Ramos (cell line): ENCODE results near the gene KCNK4.

Source experiments
- in situ Hi-C: fragments of 300-500 bp; cut with MboI; formaldehyde crosslinking; loops from one replicate; pipeline ENCODE4 v1.14.3; 2022; ENCODE audit warnings: low sequenced_read_pairs; ENCODE audit not compliant: unreplicated experiment

Gene KCNK4

DNA sequence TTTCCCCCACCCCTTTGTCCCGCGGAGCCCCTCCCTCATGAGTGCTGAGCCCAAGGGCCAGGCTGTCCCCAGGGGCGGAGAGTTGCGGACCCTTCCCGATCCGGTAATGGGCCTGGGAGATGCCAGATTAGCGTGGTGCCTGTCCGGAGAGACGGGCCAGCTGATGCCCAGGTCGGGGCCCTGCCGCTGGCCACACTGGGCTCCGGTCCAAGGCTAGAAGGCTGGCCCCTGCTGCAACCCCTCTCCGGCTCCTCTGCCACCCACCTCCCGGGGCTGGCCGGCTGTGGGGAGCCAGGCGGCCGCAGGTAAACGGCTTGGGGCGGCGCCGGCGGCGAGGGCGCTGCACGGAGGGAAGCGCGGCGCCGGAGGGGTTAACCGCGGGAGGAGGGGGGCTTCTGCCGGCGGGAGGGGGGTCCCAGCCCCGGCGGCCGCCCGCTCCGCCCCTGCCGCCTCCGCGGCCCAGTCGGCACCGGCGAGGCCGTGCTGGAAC is at the start of gene KCNK4:
TSS of gene KCNK4 (plus strand) at position 41 of the 490 bp plus-strand sequence. CDS start 1,717 bp downstream, outside the sequence.
- in situ Hi-C loops = loop anchor here (10.0 kb wide), 1 partner anchor 297 kb away; no protein-coding TSS in a partner anchor

DNA sequence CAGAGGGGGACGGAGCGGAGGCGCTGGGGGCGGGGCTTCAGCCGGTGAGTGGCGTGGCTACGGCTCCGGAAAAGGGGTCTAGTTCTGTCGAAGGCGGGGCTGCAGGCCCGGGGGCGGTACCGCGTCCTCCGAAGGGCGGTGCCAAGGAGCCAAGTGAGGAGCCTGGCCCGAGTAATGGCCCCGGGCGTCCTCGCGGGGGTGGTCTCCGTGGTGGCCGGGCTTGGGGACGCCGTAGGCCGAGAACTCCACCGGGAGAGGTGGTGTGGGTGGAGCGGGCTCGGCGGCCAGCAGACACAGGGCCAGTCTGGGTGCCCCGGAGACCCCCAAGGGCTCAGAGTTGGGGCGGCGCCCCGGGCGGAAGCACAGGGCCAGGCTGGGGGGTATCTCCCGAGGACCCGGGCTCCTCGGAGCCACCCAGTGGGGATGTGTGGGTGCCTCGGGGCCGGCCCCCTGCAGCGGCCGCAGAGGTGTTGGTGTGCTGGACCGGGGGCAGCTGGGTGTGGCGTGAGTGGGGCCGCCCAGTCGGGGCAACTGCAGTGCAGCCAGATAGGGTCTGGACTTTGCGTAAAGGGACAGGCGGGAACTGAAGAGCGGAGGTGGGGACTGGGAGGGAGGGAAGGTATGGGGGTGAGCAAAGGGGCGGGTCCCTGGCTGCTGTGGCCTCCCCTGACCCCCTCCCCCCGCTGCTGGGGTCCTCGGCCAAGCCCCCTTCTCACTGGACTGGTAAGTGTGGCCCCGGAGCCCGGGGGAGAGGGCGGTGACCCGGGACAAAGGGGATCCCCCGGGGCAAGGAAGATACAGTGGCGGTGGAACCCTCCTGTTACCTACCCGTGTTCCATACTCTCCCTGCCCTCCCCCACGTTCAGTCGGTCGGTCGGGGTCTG is 49.4 kb upstream of the KCNK4 start:
- in situ Hi-C loops = loop anchor here (25.0 kb wide), 3 partner anchors 896 to 1629 kb away; partner anchors contain the start of genes B3GAT3, EML3, MTA2 and ROM1

DNA sequence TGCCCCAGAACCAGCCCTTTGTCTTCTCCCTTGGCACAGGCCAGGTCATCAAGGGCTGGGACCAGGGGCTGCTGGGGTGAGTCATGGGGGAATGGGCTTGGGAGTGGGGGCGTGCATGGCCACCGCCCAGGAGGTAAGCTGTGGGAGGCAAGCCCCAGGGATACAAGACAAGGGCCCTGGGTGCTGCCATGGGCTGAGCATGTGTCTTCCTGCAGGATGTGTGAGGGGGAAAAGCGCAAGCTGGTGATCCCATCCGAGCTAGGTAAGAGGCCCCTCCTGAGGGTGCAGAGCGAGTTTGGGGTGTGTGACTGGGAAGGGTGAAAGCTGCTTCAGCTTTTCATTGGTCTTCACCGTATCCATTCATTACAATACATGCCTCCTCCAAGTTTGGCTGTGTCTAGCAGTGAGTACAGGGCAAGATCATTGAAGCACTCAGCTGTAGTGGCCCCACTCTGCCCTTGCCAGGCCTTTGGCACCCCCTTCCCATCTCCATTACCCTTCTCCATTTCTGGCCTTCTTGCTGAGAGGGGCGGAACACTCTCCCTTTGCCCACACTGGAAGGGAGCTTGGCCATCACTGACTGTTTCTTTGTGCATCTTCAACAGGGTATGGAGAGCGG is 47.8 kb upstream of the KCNK4 start:
- in situ Hi-C loops = loop anchor here (25.0 kb wide), 3 partner anchors 894 to 1631 kb away; partner anchors contain the start of genes B3GAT3, EML3, MTA2 and ROM1

DNA sequence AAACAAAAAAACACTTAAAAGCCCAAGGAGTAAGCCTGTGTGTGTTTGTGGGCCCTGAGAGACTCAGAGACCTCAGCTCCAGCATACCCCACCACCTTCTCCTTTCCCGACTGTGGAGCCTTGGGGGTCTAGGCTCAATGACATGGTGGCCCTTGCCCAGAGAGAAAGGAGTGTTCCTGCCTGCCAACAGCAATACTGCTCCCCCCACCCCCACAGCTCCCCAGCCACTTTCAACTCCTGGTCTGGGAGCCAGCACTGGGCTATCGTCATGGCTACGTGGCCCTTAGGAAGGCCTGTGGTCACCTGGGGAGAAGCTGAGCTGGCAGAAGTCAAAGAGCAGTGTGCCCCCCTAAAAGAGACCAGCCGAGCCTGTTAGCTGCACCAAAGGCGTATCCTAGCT is 47.0 kb upstream of the KCNK4 start:
- in situ Hi-C loops = loop anchor here (25.0 kb wide), 3 partner anchors 893 to 1632 kb away; partner anchors contain the start of genes B3GAT3, EML3, MTA2 and ROM1

DNA sequence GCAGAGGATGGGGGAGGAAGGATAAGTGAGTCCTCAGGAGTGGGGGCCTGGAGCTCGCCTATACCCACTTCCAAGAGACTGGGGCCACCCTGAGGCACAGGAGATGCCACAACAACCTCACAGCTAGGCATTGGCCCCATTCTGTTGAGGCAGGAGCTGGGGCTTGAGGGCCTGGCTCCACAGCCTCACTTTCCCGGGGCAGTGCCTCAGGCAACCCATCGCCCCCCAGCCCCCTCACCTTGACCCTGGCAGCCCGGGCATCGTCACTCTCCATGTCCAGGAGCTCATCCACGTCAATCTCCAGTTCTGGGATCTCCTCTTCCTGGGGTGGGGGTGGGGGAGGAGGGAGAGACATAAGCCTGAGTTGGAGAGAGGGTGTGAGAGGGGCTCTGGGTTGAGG is 46.1 kb upstream of the KCNK4 start:
- in situ Hi-C loops = loop anchor here (25.0 kb wide), 3 partner anchors 892 to 1633 kb away; partner anchors contain the start of genes B3GAT3, EML3, MTA2 and ROM1

DNA sequence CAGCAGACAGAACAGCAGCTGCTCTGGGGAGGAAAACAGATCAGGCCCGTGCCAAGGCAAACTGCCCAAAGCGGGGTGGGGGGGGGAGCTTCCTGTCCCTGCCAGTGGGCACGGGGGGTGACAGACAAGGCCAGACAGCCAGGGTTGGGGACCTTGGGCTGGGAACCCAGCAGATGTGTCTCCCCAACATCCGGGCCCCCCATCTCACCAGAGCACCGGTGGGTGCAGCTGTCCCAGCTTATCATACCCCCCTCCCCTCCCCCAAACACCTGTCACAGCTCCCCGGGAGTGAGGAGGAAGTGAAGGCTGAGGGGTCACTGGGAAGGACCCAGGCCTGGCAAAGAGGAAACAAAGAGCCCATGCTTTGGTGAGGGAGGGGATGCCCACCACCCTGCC is 45.7 kb upstream of the KCNK4 start:
- in situ Hi-C loops = loop anchor here (25.0 kb wide), 3 partner anchors 892 to 1633 kb away; partner anchors contain the start of genes B3GAT3, EML3, MTA2 and ROM1

DNA sequence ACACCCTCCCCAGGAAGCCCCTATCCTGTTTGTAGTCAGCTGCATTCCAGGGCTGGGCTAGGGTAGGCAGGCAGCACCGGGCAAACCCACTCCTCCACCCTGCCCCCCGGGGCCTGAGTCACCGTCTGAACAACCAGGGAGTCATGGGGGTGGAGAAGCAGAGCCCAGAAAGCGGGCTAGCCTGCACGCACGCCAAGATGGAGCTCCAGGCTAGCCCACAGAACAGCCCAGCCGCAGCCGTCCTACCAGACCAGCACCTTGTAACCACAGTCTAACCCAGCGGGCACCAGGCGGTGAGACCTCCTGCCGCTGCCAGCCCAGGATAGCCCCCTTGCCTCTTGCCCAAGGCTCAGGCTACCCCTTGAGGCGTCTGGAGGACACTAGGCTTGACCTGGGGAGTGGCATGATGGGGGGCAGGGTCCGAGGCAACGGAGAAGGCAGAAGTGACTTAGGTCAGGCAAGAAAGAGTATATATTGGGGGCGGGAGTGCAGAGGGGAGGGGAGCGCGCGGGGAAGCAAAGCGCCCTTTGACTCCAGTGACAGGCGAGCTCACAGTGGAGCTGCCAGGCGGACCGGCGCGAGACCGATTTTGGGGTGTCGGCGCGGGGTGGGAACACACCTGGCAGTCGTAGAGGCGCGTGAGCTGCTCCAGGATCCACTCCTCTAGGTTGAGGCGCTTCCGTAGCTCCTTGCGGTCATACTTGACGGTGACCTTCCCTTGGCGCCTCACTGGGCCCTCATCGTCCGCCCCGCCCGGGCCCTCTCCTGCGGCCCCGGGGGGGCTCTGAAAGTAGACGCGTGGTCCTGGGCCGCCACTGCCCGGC is 45.1 kb upstream of the KCNK4 start:
- in situ Hi-C loops = loop anchor here (25.0 kb wide), 3 partner anchors 891 to 1634 kb away; partner anchors contain the start of genes B3GAT3, EML3, MTA2 and ROM1

DNA sequence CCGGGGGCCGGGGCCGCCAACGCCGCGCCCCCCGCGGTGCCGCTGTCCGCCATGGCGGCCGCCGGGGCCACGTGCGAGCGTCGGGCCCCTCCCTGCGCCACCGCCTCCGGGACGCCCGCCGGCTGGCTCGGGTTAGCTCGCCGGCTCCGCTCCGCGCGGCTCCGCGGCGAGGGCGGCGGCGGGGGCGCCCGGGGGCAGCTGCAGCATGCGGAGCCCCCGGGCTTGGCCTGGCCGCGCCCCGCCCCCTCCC is 44.6 kb upstream of the KCNK4 start:
- in situ Hi-C loops = loop anchor here (25.0 kb wide), 3 partner anchors 891 to 1634 kb away; partner anchors contain the start of genes B3GAT3, EML3, MTA2 and ROM1

DNA sequence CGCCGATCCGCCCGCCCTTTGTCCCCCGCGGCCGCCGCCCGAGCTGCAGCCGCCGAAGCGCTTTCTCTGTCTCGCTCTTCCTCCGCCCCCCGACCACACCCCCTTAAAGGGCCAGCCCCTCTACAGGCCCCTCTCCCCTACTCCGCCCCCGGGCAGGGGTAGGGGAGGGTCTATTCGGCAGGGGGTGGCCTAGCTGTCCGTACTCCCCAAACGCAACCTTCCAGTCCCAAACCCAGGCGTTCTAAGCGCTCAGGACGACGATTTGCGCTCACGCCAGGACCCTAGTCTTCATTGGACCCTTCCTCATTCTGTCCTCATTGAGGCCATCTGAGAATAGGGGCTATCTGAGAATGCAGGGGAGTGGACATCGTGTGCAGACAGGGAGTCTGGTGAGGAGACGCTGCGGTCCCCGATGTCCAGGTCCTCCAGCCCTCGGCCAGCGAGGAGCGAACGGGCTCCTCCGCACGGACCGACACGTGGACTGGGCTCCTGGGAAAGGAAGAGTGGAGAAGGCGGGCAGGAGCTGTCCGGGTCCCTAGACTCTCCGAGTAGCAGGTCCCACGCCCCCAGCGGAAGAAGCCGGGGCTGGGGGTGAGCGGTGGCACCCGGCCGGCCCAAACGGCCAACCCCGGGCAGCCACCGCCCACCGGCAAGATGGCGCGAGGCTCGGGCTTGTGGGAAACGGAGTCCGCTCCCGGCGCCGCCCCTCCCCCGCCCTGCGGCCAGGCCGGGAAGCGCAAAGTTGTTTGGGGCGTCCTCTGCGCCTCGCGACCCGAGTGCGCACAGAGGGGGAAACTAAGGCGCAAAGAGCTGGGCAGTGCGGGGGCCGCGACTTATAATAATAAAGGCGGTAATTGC is 44.0 kb upstream of the KCNK4 start, which contains the start of gene PPP1R14B:
TSS of gene PPP1R14B (minus strand) at position 73 of the 858 bp plus-strand sequence. CDS start 270 bp downstream, outside the sequence.
- in situ Hi-C loops = loop anchor here (25.0 kb wide), 3 partner anchors 890 to 1635 kb away; partner anchors contain the start of genes B3GAT3, EML3, MTA2 and ROM1

DNA sequence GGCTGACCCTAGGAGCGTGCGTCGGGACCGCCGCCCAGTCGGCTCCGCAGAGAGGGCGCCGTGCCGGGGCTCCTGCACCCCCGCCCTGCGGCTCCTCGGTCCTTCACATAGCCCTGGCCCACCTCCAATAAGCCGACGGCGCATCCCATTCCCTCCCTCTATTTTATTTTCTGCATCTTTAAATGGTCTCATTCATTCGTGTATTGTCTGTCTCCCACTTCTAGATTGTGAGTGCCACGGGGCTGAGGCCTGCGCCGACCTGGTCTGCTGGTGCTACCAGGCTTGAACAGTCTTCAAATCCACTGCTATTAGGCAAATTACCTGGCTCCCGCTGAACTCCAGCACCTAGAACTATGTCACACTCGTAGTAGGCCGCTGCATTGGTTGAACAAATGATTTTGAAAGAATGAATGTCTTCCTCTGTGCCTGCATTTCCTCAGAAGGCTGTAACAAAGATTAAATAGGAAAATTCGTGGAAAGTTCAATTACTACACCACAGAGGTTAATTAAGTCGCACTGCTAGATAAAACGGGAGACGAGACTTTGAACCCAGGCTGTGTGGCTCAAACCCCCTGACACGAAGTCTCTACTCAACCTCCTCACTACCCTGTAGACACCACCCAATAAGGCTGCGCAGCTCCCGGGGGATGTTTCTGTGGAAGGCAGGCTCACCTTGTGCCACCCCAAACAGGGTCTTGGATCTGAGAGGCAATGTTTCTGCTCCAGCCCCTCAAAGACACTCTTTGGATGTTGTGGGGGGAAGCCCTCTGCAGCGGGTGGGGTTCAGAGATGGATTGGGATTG is 43.2 kb upstream of the KCNK4 start:
- in situ Hi-C loops = loop anchor here (25.0 kb wide), 3 partner anchors 889 to 1636 kb away; partner anchors contain the start of genes B3GAT3, EML3, MTA2 and ROM1

DNA sequence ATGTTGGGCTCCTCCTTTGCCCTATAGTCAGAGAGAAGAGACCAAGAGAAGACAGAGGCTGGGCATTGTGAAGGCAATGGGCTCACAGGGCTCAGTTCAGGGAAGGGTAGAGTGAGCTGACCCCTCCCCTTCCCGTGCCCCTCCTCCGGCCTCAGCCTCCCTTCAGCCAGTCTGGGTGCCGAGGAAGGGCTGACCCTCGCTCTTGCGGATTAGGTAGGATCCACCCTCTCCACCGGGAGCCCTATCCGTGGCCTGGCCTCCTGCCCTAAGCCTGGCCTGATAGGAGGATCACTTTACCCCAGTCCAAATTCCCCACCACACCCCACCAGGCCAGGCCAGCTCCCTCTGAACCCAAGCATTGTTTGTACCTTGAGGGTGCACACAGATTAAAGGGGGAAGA is 42.5 kb upstream of the KCNK4 start:
- in situ Hi-C loops = loop anchor here (25.0 kb wide), 3 partner anchors 889 to 1636 kb away; partner anchors contain the start of genes B3GAT3, EML3, MTA2 and ROM1

DNA sequence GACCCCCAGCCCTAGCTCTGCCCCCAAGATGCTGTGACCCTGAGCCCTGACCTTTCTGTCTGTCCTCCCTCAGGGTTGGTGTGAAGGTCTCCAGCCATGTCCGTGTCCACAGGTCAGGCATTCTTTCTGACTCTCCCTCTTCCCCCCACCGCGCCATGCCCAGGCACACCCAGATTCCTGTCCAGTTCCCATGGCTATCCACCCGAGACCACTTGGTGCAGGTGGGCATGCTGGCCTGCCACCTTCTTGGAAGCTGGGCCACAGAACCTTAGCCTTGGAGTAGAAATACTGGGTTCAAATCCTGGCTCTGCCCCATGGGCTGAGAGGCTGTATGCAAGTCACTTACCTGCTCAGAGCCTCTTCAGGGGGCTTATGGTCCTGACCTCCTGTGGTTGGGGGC is 42.1 kb upstream of the KCNK4 start:
- in situ Hi-C loops = loop anchor here (25.0 kb wide), 3 partner anchors 888 to 1637 kb away; partner anchors contain the start of genes B3GAT3, EML3, MTA2 and ROM1

DNA sequence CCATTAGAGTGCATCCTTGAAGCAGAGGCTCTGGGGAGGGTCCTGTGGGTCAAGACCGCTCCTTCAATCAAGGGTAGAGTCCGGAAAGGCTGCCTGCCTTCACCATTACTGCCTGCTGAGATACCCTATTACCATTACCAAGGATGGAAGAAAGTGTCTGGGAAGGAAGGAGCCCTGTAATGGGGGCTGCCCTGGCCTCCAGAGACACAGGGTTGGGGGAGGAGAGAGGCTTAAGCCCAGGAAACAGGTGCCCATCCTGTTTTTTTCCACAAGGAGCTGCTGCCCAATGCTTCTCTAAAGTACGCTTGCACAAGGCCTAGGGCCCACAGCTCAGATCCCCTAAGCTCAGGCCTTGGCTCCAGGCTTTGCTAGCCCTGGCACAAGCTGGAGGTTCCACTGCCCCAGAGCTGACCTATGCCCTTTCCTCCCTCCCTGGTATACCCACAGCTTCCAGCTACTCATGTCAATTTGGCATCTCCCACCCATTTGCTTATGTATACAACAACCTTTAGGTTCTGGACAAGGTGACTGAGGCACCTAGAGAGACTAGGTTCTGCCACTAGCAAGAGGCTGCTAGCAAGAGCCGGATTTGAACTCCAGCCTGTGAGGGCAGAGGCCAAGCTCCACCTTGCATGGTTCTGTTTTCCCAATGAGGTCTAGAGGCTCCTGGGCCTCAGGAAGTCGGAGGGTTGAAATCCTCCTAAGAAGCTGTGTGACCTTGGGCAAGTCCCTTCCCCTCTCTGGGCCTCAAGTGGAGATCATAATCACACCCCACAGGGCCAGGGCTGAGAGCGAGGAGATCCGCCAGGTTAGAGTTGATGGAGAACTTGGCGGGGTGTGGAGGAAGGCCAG is 41.3 kb upstream of the KCNK4 start:
- in situ Hi-C loops = loop anchor here (25.0 kb wide), 3 partner anchors 888 to 1637 kb away; partner anchors contain the start of genes B3GAT3, EML3, MTA2 and ROM1

DNA sequence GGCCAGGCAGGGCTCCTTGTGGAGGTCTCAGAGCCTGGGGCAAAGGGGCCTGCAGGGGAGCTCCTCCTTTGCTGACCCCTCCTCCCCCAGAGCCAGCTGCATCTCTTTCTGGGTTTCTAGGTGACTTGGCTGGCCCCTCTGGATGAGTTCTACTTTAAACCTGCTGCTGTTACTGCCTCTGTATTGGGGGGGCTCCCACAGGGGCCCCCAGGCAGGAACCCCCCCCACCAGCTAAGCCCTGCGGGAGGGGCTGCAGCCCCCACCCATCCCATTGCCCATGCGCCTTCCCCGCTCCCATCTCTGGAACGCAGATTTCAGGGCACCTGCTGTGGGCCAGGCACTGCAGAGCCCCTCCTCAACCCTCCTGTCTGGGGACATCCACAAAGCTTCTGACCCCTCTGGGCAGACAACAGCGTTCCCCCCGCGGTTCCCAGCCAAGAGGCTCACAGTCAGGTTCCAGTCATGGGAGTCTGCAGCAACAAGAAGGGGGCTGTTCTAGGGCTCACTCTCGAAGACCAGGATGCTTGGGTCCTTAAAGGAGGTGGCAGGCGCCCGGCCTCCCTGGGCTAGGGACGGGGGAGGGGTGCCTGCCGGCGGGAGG is 40.6 kb upstream of the KCNK4 start:
- in situ Hi-C loops = no loop called here

DNA sequence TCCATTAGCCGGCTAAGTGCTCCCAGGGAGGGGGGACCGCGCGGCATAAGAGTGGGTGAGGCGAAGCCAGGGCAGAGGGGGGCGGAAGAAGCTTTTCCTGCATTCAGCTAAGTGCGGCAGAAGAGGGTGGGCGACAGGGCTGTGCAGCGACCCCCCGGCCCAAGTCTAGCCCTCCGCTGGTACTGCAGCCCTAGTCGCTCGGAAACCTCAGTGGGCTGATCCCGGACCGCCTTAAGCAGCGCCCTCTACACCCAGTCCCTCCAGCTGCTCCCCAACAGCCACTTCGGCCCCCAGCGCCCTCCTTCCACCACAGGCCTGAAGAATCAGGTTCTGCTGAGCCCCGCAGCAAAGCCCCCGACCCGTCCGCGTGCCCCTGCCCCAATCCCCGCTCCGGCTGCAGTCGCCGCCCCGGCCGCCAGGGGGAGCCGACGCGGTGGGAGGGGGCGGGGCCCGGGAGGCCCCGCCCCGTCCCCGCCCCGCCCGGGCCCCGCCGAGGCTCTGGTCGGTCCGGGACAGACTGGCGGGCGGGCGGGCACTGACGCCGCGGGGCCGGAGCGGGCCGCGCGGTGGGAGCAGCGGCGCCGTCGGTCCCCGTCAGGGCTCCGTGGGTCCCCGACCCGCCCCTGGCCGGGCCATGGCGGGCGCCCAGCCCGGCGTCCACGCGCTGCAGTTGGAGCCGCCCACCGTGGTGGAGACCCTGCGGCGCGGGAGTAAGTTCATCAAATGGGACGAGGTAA is 39.9 kb upstream of the KCNK4 start, which contains the start of gene PLCB3:
TSS of gene PLCB3 (plus strand) at position 515 of the 737 bp plus-strand sequence. CDS start at position 635, 120 bp downstream.
- in situ Hi-C loops = no loop called here

DNA sequence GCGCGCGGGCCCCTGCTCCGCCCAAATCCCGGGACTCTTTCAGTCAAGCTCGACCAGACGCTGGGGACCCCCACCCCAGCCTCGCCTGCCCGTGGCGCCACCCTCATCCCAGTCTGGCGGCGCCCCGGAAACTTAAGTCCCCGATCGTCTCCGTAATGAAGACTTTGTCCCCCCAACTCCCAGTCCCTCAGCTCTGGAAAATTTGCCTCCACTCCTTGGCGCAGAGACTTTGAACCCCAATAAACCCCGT is 39.4 kb upstream of the KCNK4 start:
- in situ Hi-C loops = no loop called here
